Fibroblast of lung (primary cell): ENCODE measurements around the gene COL16A1.

ENCODE experiments used
- EZH2 ChIP-seq: IDR thresholded peaks from 2 replicates; pipeline ENCODE4 v1.5.1; 2012; ENCODE audit warnings: low read length, control low read depth, mild to moderate bottlenecking; ENCODE audit errors: missing control alignments
- TF ChIP-seq, protein P1 (sequence below), 2 donors: IDR thresholded peaks in 1 of 2; conservative IDR thresholded peaks in 1 of 2; 1 replicate in 1 of 2; 2 replicates in 1 of 2; pipeline ENCODE4 v1.5.1; 2011 to 2012; ENCODE audit warnings: low read length in 2 of 2, control low read depth in 1 of 2, inconsistent platforms in 1 of 2, low read depth in 1 of 2, mild to moderate bottlenecking in 1 of 2

DNA sequence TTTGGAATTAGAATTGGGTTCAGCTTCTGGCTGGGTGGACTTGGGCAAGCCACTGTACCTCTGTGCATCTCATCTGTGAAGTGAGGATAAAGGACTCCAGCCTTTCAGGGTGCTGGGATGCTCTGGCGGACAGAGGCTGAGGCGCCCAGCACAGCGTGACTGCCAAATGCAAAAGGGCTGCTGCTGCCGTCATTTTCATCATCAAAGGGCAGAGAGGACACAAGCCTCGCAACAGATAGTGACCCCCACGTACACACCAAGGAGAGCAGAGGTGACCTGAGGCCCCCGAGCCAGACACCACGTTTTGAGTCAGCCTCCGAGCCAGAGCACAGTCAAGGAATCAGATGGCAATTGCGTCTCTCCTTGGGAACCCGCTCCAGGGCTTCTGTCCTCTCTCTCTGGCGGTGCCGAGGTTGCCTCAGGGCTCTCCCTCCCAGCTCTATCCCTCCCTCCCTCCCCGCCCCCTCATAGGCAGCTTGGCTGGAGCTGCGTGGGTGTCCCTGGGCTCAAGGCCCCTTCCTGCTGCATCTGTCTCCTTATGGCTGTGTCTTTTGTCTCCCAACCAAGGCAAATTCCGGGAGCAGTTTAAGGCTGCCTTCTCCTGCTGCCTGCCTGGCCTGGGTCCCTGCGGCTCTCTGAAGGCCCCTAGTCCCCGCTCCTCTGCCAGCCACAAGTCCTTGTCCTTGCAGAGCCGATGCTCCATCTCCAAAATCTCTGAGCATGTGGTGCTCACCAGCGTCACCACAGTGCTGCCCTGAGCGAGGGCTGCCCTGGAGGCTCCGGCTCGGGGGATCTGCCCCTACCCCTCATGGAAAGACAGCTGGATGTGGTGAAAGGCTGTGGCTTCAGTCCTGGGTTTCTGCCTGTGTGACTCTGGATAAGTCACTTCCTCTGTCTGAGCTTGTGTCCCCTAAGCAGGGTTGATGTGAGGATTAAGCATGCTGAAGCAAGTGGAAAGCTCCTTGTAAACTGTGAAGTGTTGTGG, 77.3 kb downstream of the COL16A1 start:
- TF ChIP-seq, protein P1, sequence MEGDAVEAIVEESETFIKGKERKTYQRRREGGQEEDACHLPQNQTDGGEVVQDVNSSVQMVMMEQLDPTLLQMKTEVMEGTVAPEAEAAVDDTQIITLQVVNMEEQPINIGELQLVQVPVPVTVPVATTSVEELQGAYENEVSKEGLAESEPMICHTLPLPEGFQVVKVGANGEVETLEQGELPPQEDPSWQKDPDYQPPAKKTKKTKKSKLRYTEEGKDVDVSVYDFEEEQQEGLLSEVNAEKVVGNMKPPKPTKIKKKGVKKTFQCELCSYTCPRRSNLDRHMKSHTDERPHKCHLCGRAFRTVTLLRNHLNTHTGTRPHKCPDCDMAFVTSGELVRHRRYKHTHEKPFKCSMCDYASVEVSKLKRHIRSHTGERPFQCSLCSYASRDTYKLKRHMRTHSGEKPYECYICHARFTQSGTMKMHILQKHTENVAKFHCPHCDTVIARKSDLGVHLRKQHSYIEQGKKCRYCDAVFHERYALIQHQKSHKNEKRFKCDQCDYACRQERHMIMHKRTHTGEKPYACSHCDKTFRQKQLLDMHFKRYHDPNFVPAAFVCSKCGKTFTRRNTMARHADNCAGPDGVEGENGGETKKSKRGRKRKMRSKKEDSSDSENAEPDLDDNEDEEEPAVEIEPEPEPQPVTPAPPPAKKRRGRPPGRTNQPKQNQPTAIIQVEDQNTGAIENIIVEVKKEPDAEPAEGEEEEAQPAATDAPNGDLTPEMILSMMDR (conservative IDR thresholded peaks at IDR 0.05 in 1 of 2, IDR thresholded peaks at IDR 0.05 in 1 of 2; ENCODE audit: low read depth in 1 of 2, low read length in 2 of 2), result no peak
- TF ChIP-seq EZH2, result no peak
